Ishikawa (cell line): ENCODE data around the gene BMI1.

Source experiments
- CEBPB ChIP-seq: IDR thresholded peaks from 2 replicates; pipeline ENCODE4 v1.6.1; 2012
- EP300 ChIP-seq: IDR thresholded peaks from 2 replicates; pipeline ENCODE4 v1.6.1; 2012; ENCODE audit warnings: borderline replicate concordance
- RAD21 ChIP-seq: IDR thresholded peaks from 2 replicates; pipeline ENCODE4 v1.6.1; 2012; ENCODE audit warnings: low read depth
- TAF1 ChIP-seq: IDR thresholded peaks from 2 replicates; pipeline ENCODE4 v1.6.1; 2012; ENCODE audit warnings: low read depth, mild to moderate bottlenecking
- TCF12 ChIP-seq: IDR thresholded peaks from 2 replicates; pipeline ENCODE4 v1.6.1; 2012; ENCODE audit warnings: low read depth
- ZBTB7A ChIP-seq: IDR thresholded peaks from 2 replicates; pipeline ENCODE4 v1.6.1; 2012; ENCODE audit warnings: low read depth

DNA sequence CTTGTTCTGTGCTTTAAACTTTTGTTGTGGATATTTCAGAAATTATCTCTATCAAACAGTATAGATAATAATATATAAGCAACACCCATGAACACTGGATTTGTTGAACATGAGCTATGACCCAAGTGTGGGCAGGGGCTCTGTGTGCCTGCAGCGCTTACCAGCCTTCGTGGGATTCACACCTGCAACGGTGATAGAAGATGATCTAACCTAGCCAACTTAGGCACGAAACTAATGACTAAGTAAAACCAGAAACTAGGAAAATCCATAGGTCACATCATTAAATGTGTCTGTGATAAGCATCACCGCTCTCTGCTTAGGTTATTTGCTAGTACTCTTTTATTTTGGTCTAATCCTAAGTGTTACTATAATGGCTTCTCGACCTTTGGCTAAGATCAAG is 42.4 kb downstream of the BMI1 start:
- no peak for TF ChIP-seq EP300
- TF ChIP-seq TAF1 = no peak
- TF ChIP-seq CEBPB = no peak
- TF ChIP-seq TCF12 = no peak
- no peak for TF ChIP-seq RAD21
- TF ChIP-seq ZBTB7A = no peak
